PC-9 (cell line): ENCODE measurements around the gene PA2G4.
"Not testable (repeated sequence)": the region's sequence is repeated elsewhere in the genome, so short reads cannot be mapped to it uniquely, and the experiment has no call there.

Experiments
- CTCF ChIP-seq: fragments of 200-600 bp; sonication (generic); conservative IDR thresholded peaks from 2 replicates; pipeline ENCODE4 v1.6.1; 2017; ENCODE audit warnings: mixed run types, antibody characterized with exemption, mild to moderate bottlenecking, moderate library complexity
- EZH2 ChIP-seq: fragments of 200-600 bp; sonication (generic); IDR thresholded peaks from 2 replicates; pipeline ENCODE4 v1.8.0; 2017; ENCODE audit warnings: antibody characterized with exemption, low read depth

DNA sequence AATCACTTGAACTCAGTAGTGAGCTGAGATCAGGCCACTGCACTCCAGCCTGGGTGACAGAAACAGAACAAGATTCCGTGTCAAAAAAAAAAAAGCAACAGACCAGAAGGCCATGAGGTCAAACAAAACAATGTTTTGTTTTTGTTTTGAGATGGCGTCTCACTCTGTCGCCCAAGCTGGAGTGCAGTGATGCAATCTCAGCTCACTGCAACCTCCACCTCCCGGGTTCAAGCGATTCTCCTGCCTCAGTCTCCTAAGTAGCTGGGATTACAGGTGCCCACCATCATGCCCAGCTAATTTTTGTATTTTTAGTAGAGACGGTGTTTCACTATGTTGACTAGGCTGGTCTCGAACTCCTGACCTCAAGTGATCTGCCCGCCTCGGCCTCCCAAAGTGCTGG, 26.4 kb upstream of the PA2G4 start:
- not testable (repeated sequence) for TF ChIP-seq CTCF, EZH2
